Right kidney (tissue), 9 donors: ENCODE data around the gene NHERF1.

ENCODE experiments used
- DNase-seq: peaks from one replicate; pipeline ENCODE4 v3.0.0-alpha.2; 2016
- long read RNA-seq, 8 donors: transcript quantifications; one replicate each; lab custom pipeline, GENCODE V29; 2026

The NHERF1 gene
- long read RNA-seq, donor 1, transcript SLC9A3R1-203 (4 exons, 714 nt) = minor isoform, 5 of 33 reads
- long read RNA-seq, donor 1, transcript SLC9A3R1-201 (6 exons, 1,969 nt) = major isoform, 27 of 33 reads
- long read RNA-seq, donor 1, partial matches to known transcripts = 0 of 33 reads
- long read RNA-seq, donor 1, other reads (novel, unspliced or antisense) = 0 of 33 reads
- long read RNA-seq, donor 2, transcript SLC9A3R1-201 (6 exons, 1,969 nt) = major isoform, 39 of 108 reads
- long read RNA-seq, donor 2, partial matches to known transcripts = 63 of 108 reads
- long read RNA-seq, donor 2, other reads (novel, unspliced or antisense) = 0 of 108 reads
- long read RNA-seq, donor 3, transcript SLC9A3R1-201 (6 exons, 1,969 nt) = major isoform, 21 of 28 reads
- long read RNA-seq, donor 3, partial matches to known transcripts = 0 of 28 reads
- long read RNA-seq, donor 3, other reads (novel, unspliced or antisense) = 0 of 28 reads
- long read RNA-seq, donor 4, transcript SLC9A3R1-201 (6 exons, 1,969 nt) = major isoform, 14 of 48 reads
- long read RNA-seq, donor 4, transcript SLC9A3R1-203 (4 exons, 714 nt) = minor isoform, 8 of 48 reads
- long read RNA-seq, donor 4, partial matches to known transcripts = 24 of 48 reads
- long read RNA-seq, donor 4, other reads (novel, unspliced or antisense) = 0 of 48 reads
- long read RNA-seq, donor 5, transcript SLC9A3R1-201 (6 exons, 1,969 nt) = major isoform, 38 of 100 reads
- long read RNA-seq, donor 5, partial matches to known transcripts = 56 of 100 reads
- long read RNA-seq, donor 5, other reads (novel, unspliced or antisense) = 0 of 100 reads
- long read RNA-seq, donor 6, transcript SLC9A3R1-203 (4 exons, 714 nt) = minor isoform, 10 of 158 reads
- long read RNA-seq, donor 6, transcript SLC9A3R1-201 (6 exons, 1,969 nt) = major isoform, 40 of 158 reads
- long read RNA-seq, donor 6, partial matches to known transcripts = 105 of 158 reads
- long read RNA-seq, donor 6, other reads (novel, unspliced or antisense) = 0 of 158 reads
- long read RNA-seq, donor 7 = 0 reads
- long read RNA-seq, donor 8, transcript SLC9A3R1-201 (6 exons, 1,969 nt) = major isoform, 23 of 88 reads
- long read RNA-seq, donor 8, transcript SLC9A3R1-202 (5 exons, 1,285 nt) = minor isoform, 6 of 88 reads
- long read RNA-seq, donor 8, partial matches to known transcripts = 56 of 88 reads
- long read RNA-seq, donor 8, other reads (novel, unspliced or antisense) = 0 of 88 reads

DNA sequence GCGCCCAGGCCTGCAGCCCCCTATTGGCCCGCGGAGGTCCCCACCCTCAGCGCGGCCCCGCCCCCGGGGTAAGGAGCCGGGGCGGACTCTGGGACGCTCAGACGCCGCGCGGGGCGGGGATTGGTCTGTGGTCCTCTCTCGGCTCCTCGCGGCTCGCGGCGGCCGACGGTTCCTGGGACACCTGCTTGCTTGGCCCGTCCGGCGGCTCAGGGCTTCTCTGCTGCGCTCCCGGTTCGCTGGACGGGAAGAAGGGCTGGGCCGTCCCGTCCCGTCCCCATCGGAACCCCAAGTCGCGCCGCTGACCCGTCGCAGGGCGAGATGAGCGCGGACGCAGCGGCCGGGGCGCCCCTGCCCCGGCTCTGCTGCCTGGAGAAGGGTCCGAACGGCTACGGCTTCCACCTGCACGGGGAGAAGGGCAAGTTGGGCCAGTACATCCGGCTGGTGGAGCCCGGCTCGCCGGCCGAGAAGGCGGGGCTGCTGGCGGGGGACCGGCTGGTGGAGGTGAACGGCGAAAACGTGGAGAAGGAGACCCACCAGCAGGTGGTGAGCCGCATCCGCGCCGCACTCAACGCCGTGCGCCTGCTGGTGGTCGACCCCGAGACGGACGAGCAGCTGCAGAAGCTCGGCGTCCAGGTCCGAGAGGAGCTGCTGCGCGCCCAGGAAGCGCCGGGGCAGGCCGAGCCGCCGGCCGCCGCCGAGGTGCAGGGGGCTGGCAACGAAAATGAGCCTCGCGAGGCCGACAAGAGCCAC is at the start of gene NHERF1:
Gene NHERF1, plus strand, starts transcription at position 100 of the 750 bp plus-strand sequence. Its CDS starts 219 bp downstream, at position 319.
- peak; percentile 87 for DNase-seq

DNA sequence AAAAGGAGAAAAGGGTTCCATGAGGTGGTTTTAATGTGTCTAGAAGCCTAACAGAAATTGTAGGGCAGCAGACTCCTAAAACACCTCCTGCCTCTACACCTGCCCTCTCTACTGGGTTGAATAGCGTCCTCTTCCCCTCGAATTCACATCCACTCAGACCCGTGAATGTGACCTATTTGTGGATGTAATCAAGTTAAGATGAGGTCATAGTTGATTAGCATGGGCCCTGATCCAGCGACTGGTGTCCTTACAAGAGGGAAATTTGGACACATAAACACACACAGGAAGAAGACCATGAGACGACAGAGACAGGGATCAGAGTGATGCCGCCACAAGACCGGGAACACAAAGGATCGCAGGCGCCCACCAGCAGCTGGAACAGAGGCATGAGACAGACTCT is 49.2 kb upstream of the NHERF1 start:
- DNase-seq = no peak

GRCh38 chr17:74702116-74702871 is 46.1 kb upstream of the NHERF1 start:
- no peak for DNase-seq

- no peak for DNase-seq
Observed at GRCh38 chr17:74703311-74703710, 45.1 kb upstream of the NHERF1 start.

GRCh38 chr17:74704544-74704943 is 43.9 kb upstream of the NHERF1 start:
- no peak for DNase-seq

GRCh38 chr17:74711058-74711824 is 37.2 kb upstream of the NHERF1 start:
- DNase-seq = no peak

- no peak for DNase-seq
Observed at GRCh38 chr17:74712301-74712700, 36.1 kb upstream of the NHERF1 start.

GRCh38 chr17:74712756-74713155 is 35.7 kb upstream of the NHERF1 start, which contains the start of gene CD300LF:
CD300LF (minus strand) TSS chr17:74712923; CDS start chr17:74712866, 57 bp downstream.
- DNase-seq = no peak

- DNase-seq = no peak
Observed at GRCh38 chr17:74713171-74713755, 35.2 kb upstream of the NHERF1 start.

DNA sequence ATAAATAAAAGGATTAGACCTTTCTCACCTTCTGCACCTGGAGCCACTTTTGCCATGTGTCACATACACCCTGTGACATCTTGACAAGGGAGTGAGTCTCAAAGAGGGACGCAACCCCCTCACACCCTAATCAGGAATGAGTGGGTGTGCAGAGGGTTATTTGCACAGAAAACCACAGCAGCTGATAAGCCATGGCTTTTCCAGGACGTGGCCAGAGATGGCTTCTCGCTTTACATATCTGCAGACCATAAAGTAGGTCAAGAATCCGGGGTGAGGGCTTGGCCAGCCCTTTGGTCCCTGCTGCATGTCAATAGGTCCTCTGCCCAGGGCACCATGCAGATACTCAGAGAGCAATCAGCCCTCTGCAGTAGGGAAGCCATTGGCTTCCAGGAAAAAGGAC is 33.3 kb upstream of the NHERF1 start:
- DNase-seq = no peak

DNA sequence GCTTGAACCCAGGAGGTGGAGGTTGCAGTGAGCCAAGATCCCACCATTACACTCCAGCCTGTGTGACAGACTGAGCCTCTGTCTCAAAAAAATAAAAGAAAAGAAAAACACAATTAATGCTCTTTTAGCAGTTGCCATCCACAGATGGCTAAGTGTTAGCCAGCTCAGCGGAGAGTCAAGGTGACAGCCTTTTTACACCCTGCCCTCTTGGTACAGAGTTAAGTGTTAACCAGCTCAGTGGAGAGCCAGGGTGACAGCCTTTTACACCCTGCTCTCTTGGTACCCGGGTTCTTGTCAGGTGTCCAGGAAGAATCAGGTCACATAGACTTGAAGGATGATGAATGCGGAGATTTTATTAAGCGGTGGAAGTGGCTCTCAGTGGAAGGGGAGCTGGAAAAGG is 27.9 kb upstream of the NHERF1 start:
- DNase-seq = no peak

GRCh38 chr17:74722782-74723181 is 25.6 kb upstream of the NHERF1 start:
- no peak for DNase-seq

DNA sequence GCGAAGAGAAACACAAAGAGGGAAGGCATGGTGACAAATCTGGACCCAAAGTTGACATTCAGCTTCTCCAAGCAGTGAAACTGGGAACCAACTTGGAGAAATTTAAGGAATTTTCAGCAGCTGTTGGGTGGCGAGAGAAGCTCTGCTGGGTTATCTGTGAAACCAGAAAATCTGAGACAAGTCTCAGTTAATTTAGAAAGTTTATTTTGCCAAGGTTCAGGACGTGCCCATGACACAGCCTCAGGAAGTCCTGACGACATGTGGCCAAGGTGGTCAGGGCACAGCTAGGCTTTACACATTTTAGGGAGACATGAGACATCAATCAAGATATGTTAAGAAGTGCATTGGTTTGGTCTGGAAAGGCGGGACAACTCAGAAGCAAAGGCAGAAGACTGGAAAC is 24.5 kb upstream of the NHERF1 start:
- no peak for DNase-seq

DNA sequence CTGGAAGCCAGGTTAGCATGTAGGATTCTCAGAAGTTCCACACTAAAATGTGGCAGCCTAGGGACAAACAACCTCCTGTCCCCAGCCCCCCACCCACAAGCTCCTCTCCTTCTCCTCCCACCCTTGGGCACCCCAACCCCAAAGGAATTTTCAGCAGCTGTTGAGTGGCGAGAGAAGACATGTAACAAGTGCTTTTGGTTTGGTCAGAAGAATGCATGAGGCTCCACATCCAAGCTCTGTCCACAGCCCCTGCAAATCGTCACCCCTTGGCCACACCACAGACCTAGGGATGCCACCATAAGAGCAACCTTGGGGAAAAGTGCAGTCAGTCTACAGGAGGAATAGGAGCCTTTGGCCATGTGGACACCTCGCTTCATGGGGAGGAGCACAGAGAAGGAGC is 23.3 kb upstream of the NHERF1 start:
- no peak for DNase-seq

DNA sequence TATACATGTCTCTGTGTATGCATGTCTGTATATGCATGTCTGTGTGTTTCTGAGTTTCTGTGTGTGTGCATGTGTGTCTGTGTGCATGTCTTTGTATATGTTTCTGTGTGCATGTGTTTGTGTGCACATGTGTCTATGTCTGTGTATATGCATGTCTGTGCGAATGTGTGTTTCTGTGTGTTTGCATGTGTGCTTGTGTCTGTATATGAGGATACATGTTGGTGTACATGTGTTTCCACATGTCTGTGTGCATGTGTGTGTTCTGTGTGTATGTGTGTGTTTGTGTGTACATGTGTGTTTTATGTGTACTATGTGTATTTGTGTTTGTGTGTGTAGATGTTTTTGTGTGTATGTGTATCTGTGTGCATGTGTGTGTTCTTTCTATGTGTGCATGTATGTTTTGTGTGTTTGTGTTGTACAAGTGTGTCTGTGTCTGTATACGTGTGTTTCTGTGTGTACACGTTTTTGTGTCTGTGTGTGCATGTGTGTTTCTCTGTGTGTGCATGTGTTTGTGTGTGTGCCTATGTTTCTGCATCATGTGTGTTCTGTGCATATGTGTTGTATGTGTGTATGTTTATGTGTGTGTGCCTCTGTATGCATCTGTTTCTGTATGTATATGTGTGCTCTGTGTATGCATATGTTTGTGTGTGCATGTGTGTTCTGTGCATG is 20.3 kb upstream of the NHERF1 start:
- no peak for DNase-seq

- DNase-seq = no peak
Observed at GRCh38 chr17:74728702-74729075, 19.7 kb upstream of the NHERF1 start.

GRCh38 chr17:74729368-74729767 is 19.1 kb upstream of the NHERF1 start:
- DNase-seq = no peak

DNA sequence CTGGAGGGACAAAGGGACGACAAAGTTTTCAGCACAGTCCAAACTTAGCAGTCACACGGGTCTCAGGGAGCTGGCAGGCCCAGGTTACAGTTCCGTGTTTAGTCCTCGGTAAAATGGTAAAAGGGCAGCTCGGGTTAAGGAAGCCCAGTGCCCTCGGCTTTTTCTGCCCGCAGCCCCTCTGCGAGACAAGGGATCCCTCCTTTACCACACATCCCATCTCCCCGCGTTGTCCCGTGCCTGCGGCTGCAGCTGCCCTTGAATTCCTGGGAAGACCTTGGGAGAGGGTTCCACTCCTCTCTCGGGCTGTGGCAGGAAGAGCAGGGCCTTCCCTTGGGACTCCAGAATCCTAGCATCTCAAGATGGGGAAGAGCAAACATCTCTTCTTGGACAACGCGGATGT is 18.6 kb upstream of the NHERF1 start:
- no peak for DNase-seq
